BLaER1 (cell line): ENCODE measurements around the gene PTPRG.

Experiments used
- H3K27ac ChIP-seq: shearing (Covaris generic); formaldehyde crosslinking; 2 replicates; pipeline ENCODE4 v1.8.1; 2022
- H3K27me3 ChIP-seq: shearing (Covaris generic); formaldehyde crosslinking; 2 replicates; pipeline ENCODE4 v1.8.1; 2022
- H3K36me3 ChIP-seq: shearing (Covaris generic); formaldehyde crosslinking; 2 replicates; pipeline ENCODE4 v1.8.1; 2022
- H3K4me1 ChIP-seq: shearing (Covaris generic); formaldehyde crosslinking; 2 replicates; pipeline ENCODE4 v1.8.1; 2022
- H3K4me2 ChIP-seq: shearing (Covaris generic); formaldehyde crosslinking; 2 replicates; pipeline ENCODE4 v1.8.1; 2022
- H3K4me3 ChIP-seq: shearing (Covaris generic); formaldehyde crosslinking; 2 replicates; pipeline ENCODE4 v1.8.1; 2022
- H3K9ac ChIP-seq: shearing (Covaris generic); formaldehyde crosslinking; 2 replicates; pipeline ENCODE4 v1.8.1; 2022
- H3K9me3 ChIP-seq: shearing (Covaris generic); formaldehyde crosslinking; 2 replicates; pipeline ENCODE4 v1.8.1; 2022
- H4K20me1 ChIP-seq: shearing (Covaris generic); formaldehyde crosslinking; 2 replicates; pipeline ENCODE4 v1.8.1; 2022
- Cebpa-rat ChIP-seq: shearing (Covaris generic); IDR thresholded peaks from 2 replicates; pipeline ENCODE4 v1.8.1; 2022

PTPRG gene

DNA sequence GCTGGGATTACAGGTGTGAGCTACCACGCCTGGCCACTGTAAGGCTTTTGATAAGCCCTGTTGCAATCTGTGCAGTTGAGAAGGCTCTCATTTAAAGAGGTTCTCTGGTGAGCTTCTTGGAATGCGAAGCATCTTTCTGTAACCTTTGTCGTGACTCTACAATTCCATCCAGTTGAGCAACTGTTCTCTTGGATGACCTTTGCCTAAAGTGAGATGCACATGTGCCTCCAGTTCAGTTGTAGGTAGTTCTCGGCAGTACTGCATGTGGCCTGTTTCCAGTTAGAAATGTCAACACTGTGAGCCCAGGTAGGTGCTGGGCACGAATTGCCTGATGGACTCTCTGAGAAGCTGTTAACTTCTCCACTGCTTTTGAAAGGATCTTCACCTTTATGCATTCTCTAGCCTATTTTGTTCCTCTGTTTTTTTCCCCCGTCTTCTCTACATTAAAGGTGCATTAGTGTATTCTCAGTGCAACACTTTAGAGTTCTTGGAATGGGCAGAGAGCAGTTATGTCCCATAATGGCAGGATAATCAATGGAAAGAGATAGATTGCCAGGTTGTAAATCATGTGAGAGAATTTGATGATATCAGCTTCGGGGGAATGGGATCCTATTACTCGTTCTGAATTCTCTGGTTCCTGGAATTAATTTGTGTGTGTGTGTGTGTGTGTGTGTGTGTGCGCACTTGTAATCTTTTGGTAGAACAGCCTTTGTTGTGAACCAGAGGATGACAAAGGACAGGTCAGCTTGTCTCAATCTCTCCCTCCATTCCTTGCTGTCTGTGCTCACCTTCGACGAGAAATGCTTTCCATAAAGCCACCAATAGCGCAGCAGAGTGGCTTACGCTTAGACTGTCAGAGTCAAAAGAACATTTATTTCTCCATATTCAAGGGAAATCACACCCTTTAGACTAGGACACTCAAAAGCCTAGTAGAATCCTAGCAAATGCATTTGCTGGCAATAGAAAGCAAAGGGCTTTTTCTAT, 51.1 kb downstream of the PTPRG start:
- no peaks in the 10 kb centered on the region for H3K36me3 ChIP-seq
- H3K9me3 ChIP-seq: no peaks in the 10 kb centered on the region
- no peaks in the 10 kb centered on the region for H4K20me1 ChIP-seq
- no peak overlapping the region for H3K9ac ChIP-seq
- no peaks in the 10 kb centered on the region for H3K27me3 ChIP-seq
- H3K4me1 ChIP-seq: no peaks in the 10 kb centered on the region
- no peak overlapping the region for H3K27ac ChIP-seq
- TF ChIP-seq Cebpa-rat: no peak
- no peak overlapping the region for H3K4me2 ChIP-seq
- no peak overlapping the region for H3K4me3 ChIP-seq

GRCh38 chr3:61613666-61614065, 52.3 kb downstream of the PTPRG start:
- no peak overlapping the region for H3K4me2 ChIP-seq
- H4K20me1 ChIP-seq: no peaks in the 10 kb centered on the region
- no peak overlapping the region for H3K4me3 ChIP-seq
- no peaks in the 10 kb centered on the region for H3K27me3 ChIP-seq
- no peaks in the 10 kb centered on the region for H3K36me3 ChIP-seq
- H3K27ac ChIP-seq: no peak overlapping the region
- H3K4me1 ChIP-seq: no peaks in the 10 kb centered on the region
- no peak overlapping the region for H3K9ac ChIP-seq
- no peaks in the 10 kb centered on the region for H3K9me3 ChIP-seq
- no peak for TF ChIP-seq Cebpa-rat

DNA sequence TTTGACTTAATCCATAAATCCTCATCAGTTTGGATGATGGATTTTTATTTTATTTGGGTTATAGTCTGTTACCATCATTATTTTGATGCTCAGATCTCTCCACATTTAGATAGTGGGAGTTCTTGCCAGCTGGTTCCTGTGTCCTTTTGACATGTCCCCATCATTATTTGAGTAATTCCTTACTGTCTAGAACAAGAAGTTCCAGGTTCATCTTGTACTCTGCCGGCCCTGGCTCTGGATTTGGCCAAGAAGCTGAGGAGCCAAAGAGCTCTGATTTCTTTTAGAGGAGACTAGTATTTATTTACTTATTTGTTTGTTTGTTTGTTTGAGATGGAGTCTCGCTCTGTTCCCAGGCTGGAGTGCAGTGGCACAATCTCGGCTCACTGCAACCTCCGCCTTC, 54.3 kb downstream of the PTPRG start:
- Histone ChIP-seq H3K4me3 (no peak overlapping the region), H4K20me1 (no peaks in the 10 kb centered on the region), H3K36me3 (no peaks in the 10 kb centered on the region), H3K27ac (no peak overlapping the region), H3K27me3 (no peaks in the 10 kb centered on the region), H3K9me3 (no peaks in the 10 kb centered on the region), H3K9ac (no peak overlapping the region), H3K4me1 (no peaks in the 10 kb centered on the region), H3K4me2 (no peak overlapping the region)
- TF ChIP-seq Cebpa-rat: no peak

DNA sequence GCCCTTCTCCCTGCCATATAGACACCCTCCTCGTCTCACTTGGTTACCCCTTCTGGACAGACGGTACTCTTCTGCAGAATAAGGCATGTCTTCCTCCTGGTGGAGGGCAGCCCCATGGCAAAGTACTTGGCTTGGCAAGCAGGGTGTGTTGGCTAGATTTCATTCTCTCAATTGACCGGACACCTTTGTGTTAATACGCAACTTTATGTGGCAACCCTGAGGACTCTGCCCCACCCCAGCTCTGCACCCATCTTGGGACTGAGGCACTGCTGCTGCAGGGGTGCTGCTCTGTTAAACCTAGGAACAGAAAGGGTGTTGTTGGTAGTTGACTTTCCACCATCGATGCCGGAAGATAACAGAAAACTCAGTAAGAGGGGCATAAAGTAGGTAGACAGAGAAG, 55.2 kb downstream of the PTPRG start:
- Histone ChIP-seq H3K9ac (no peak overlapping the region), H3K9me3 (no peaks in the 10 kb centered on the region), H3K36me3 (no peaks in the 10 kb centered on the region), H3K27me3 (no peaks in the 10 kb centered on the region), H4K20me1 (no peaks in the 10 kb centered on the region), H3K4me2 (no peak overlapping the region), H3K27ac (no peak overlapping the region), H3K4me1 (no peaks in the 10 kb centered on the region), H3K4me3 (no peak overlapping the region)
- TF ChIP-seq Cebpa-rat: no peak

DNA sequence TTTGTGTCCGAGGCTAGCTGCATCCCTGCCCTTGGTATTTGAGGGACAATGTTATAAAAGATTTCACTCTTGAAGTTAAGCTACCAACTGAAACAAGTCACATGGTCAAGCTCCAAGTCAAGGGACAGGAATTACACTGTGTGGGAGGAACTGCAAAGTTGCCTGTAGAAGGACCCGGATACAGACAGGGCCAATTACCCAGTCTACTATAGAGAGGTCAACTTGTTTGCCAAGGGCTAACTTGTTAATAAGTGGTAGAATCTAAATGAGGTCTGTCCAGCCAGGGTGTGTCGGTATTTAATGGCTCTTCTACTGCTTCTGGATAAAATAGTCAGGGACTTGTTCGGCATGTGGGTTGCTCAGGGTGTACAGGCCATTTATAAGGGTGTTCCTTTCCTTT, 55.7 kb downstream of the PTPRG start:
- no peak for TF ChIP-seq Cebpa-rat
- no peak overlapping the region for H3K4me2 ChIP-seq
- no peak overlapping the region for H3K9ac ChIP-seq
- no peaks in the 10 kb centered on the region for H3K27me3 ChIP-seq
- no peaks in the 10 kb centered on the region for H3K4me1 ChIP-seq
- H3K36me3 ChIP-seq: no peaks in the 10 kb centered on the region
- no peak overlapping the region for H3K4me3 ChIP-seq
- H3K27ac ChIP-seq: no peak overlapping the region
- no peaks in the 10 kb centered on the region for H4K20me1 ChIP-seq
- H3K9me3 ChIP-seq: no peaks in the 10 kb centered on the region

DNA sequence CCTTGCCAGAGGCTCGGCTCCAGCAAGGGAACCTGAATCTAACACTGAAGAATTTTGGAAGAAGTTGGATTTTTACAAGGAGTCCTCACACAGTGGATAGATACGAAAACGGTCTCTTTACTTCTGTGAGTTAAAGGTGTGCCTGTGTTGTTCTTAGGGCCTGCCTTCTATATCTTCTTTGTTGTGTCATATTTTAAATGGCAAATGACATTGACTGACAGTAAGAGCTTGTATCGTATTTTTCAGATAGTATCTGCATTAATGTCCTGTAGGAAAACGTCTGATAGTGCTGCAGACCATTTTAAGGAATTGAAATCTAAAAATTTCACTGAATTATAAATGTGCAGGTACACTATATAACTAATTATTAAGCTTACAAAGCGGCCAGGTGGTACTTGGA, 56.3 kb downstream of the PTPRG start:
- Histone ChIP-seq H3K36me3 (no peaks in the 10 kb centered on the region), H4K20me1 (no peaks in the 10 kb centered on the region), H3K27me3 (no peaks in the 10 kb centered on the region), H3K4me2 (no peak overlapping the region), H3K9me3 (no peaks in the 10 kb centered on the region), H3K9ac (no peak overlapping the region), H3K4me3 (no peak overlapping the region), H3K4me1 (no peaks in the 10 kb centered on the region), H3K27ac (no peak overlapping the region)
- no peak for TF ChIP-seq Cebpa-rat

GRCh38 chr3:61618231-61618630, 56.9 kb downstream of the PTPRG start:
- Histone ChIP-seq H3K4me1 (no peaks in the 10 kb centered on the region), H3K9me3 (no peaks in the 10 kb centered on the region), H3K9ac (no peak overlapping the region)

GRCh38 chr3:61618871-61619270, 57.5 kb downstream of the PTPRG start:
- TF ChIP-seq Cebpa-rat: no peak

More at GRCh38 chr3:61618231-61618630, 56.9 kb downstream of the PTPRG start:
- H3K27me3 ChIP-seq: no peaks in the 10 kb centered on the region
- no peak for TF ChIP-seq Cebpa-rat
- H3K36me3 ChIP-seq: no peaks in the 10 kb centered on the region
- H4K20me1 ChIP-seq: no peaks in the 10 kb centered on the region
- no peak overlapping the region for H3K27ac ChIP-seq
- H3K4me2 ChIP-seq: no peak overlapping the region
- H3K4me3 ChIP-seq: no peak overlapping the region

GRCh38 chr3:61620073-61620472, 58.7 kb downstream of the PTPRG start:
- Histone ChIP-seq H3K9ac (no peak overlapping the region), H3K4me3 (no peak overlapping the region), H3K27me3 (no peaks in the 10 kb centered on the region), H3K9me3 (no peaks in the 10 kb centered on the region), H3K27ac (no peak overlapping the region), H3K36me3 (no peaks in the 10 kb centered on the region), H4K20me1 (no peaks in the 10 kb centered on the region), H3K4me2 (no peak overlapping the region), H3K4me1 (no peaks in the 10 kb centered on the region)
- TF ChIP-seq Cebpa-rat: no peak

More at GRCh38 chr3:61618871-61619270, 57.5 kb downstream of the PTPRG start:
- H3K36me3 ChIP-seq: no peaks in the 10 kb centered on the region
- no peaks in the 10 kb centered on the region for H3K27me3 ChIP-seq
- no peaks in the 10 kb centered on the region for H3K4me1 ChIP-seq
- H3K4me3 ChIP-seq: no peak overlapping the region
- no peaks in the 10 kb centered on the region for H3K9me3 ChIP-seq
- no peaks in the 10 kb centered on the region for H4K20me1 ChIP-seq
- H3K9ac ChIP-seq: no peak overlapping the region
- no peak overlapping the region for H3K27ac ChIP-seq
- H3K4me2 ChIP-seq: no peak overlapping the region

- Histone ChIP-seq H3K4me2 (no peak overlapping the region), H3K27ac (no peak overlapping the region), H3K4me3 (no peak overlapping the region), H3K9ac (no peak overlapping the region), H3K4me1 (no peaks in the 10 kb centered on the region), H3K27me3 (no peaks in the 10 kb centered on the region), H3K9me3 (no peaks in the 10 kb centered on the region), H4K20me1 (no peaks in the 10 kb centered on the region), H3K36me3 (no peaks in the 10 kb centered on the region)
- TF ChIP-seq Cebpa-rat: no peak
Measured at GRCh38 chr3:61624300-61624699, 62.9 kb downstream of the PTPRG start.
